A673 (cell line): ENCODE data around the gene FAM83G.

Experiments used
- EZH2 ChIP-seq: fragments of 200-600 bp; sonication (generic); IDR thresholded peaks from 2 replicates; pipeline ENCODE4 v1.6.1; 2017; ENCODE audit warnings: borderline replicate concordance, low read depth, mild to moderate bottlenecking, mixed read lengths, antibody characterized with exemption, low read length; ENCODE audit not compliant: poor library complexity, severe bottlenecking
- TF ChIP-seq, protein P1 (sequence below): fragments of 300-800, 200-600 bp; sonication (generic); conservative IDR thresholded peaks from 2 replicates; pipeline ENCODE4 v1.5.1; 2017; ENCODE audit warnings: low read depth, mild to moderate bottlenecking, antibody characterized with exemption, low read length, moderate library complexity, mixed read lengths

DNA sequence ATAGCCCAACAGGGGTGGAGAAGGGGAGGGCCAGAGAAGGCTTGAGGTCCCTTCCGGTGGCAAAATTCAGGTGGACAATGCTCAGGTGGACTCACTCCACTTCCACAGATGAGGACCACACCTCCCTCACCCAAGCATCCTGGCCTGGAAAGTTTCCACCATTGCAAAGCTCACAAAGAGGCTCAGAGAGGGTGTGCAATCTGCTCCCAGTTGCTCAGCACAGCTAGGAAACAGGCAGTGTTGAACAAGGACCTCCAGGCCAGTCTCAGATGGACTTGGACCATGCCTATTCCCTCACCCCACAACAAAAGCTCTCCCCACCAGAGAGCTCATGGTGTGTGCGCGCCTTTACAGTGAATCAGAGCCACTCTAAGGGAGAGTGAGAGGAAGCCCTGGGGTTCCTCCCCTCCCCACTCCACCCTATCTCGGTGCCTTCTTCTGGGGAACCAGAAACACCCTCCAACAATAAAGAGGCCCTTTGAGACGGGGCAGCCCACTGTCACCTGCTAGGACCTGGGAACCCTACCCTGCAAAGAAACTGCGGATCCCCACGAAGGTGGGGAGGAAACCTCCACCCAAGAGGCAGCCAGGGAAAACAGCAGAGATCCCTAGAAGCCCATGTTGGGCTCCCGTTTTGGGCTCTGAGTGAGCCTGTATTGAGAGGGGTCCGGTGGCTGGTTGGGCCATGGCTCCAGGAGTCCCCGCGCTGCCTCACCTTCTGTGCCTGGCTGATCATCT lies 1.6 kb downstream of the FAM83G start:
- TF ChIP-seq EZH2, result no peak
- TF ChIP-seq, protein P1, sequence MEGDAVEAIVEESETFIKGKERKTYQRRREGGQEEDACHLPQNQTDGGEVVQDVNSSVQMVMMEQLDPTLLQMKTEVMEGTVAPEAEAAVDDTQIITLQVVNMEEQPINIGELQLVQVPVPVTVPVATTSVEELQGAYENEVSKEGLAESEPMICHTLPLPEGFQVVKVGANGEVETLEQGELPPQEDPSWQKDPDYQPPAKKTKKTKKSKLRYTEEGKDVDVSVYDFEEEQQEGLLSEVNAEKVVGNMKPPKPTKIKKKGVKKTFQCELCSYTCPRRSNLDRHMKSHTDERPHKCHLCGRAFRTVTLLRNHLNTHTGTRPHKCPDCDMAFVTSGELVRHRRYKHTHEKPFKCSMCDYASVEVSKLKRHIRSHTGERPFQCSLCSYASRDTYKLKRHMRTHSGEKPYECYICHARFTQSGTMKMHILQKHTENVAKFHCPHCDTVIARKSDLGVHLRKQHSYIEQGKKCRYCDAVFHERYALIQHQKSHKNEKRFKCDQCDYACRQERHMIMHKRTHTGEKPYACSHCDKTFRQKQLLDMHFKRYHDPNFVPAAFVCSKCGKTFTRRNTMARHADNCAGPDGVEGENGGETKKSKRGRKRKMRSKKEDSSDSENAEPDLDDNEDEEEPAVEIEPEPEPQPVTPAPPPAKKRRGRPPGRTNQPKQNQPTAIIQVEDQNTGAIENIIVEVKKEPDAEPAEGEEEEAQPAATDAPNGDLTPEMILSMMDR, result no peak
